ENCODE data around the gene STAG2.

DNA sequence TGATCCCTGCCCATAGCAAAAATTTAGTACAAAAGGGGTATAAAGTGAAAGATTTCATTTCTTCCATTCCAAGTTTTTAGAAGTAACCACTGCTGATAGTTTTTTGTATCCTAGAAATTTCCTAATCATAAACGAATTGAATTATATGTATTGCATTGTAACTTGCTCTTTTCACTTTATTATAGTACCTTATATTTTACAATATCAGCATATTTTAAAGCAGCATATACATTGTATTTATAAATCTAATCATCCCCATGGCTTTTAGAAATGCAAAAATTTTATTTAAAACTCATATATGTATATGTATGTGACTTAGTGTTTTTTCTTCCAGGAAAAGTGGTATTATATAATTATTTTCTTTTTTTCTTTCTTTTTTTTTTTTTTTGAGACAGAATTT lies 27.7 kb downstream of the STAG2 start:
- TF ChIP-seq CTCF (IDR thresholded peaks at IDR 0.05; ENCODE audit: poor library complexity) = no peak
- no peak for TF ChIP-seq EZH2 (IDR thresholded peaks at IDR 0.05; ENCODE audit: borderline replicate concordance)
